Measurements from ENCODE around the gene EPHB6.

GRCh38 chr7:142864980-142865747 is 10.3 kb downstream of the EPHB6 start:
- TF ChIP-seq CTCF (IDR thresholded peaks at IDR 0.05; ENCODE audit: poor library complexity, severe bottlenecking) (no peak), POLR2AphosphoS5 (IDR thresholded peaks at IDR 0.05) (no peak), TAF1 (IDR thresholded peaks at IDR 0.05; ENCODE audit: low read depth) (no peak), RAD21 (conservative IDR thresholded peaks at IDR 0.05) (no peak), EP300 (conservative IDR thresholded peaks at IDR 0.05; ENCODE audit: poor library complexity, severe bottlenecking) (no peak), EZH2 (IDR thresholded peaks at IDR 0.05; ENCODE audit: borderline replicate concordance, insufficient read depth, low read length, poor library complexity, severe bottlenecking) (no peak)

All from neural cell (in vitro differentiated cells).